OCI-LY3 (cell line): ENCODE data around the gene ESYT2.

Source experiments
- H2AFZ ChIP-seq: fragments of 200-600, 300-600 bp; shearing (Covaris generic); 2 replicates; pipeline ENCODE4 v1.6.0; 2014; ENCODE audit warnings: antibody characterized with exemption, low read depth, low read length
- H3K27ac ChIP-seq: fragments of 200-600, 300-600 bp; sonication (generic); 2 replicates; pipeline ENCODE4 v1.5.1; 2014; ENCODE audit warnings: mild to moderate bottlenecking, low read length, moderate library complexity, mixed read lengths
- H3K27me3 ChIP-seq: fragments of 200-600, 300-600 bp; sonication (generic); 2 replicates; pipeline ENCODE4 v1.6.1; 2014; ENCODE audit warnings: low read depth, low read length, mixed read lengths
- H3K36me3 ChIP-seq: fragments of 200-600, 300-600 bp; sonication (generic); replicated peaks from 2 replicates; pipeline ENCODE3; 2014; ENCODE audit warnings: low read depth, low read length, mixed read lengths
- H3K4me1 ChIP-seq: fragments of 300-600, 200-600 bp; sonication (generic); 2 replicates; pipeline ENCODE4 v1.6.1; 2014; ENCODE audit warnings: low read length, mixed read lengths
- H3K4me2 ChIP-seq: fragments of 200-600, 300-600 bp; sonication (generic); 2 replicates; pipeline ENCODE4 v1.6.1; 2014; ENCODE audit warnings: low read length, mixed read lengths
- H3K4me3 ChIP-seq: fragments of 300-600, 200-600 bp; sonication (generic); 2 replicates; pipeline ENCODE4 v1.5.1; 2014; ENCODE audit warnings: antibody characterized with exemption, mild to moderate bottlenecking, low read length, moderate library complexity
- H3K79me2 ChIP-seq: fragments of 300-600, 200-600 bp; shearing (Covaris generic); 2 replicates; pipeline ENCODE4 v1.6.1; 2014; ENCODE audit warnings: mild to moderate bottlenecking, low read length, mixed read lengths
- H3K9ac ChIP-seq: fragments of 300-600, 200-600 bp; shearing (Covaris generic); 2 replicates; pipeline ENCODE4 v1.6.0; 2014; ENCODE audit warnings: mild to moderate bottlenecking, low read length, moderate library complexity
- H3K9me3 ChIP-seq: fragments of 200-600, 300-600 bp; shearing (Covaris generic); 2 replicates; pipeline ENCODE4 v1.6.1; 2014; ENCODE audit warnings: low read length, mixed read lengths; ENCODE audit not compliant: insufficient read depth
- H4K20me1 ChIP-seq: fragments of 200-600, 300-600 bp; sonication (generic); 2 replicates; pipeline ENCODE4 v1.6.1; 2016; ENCODE audit warnings: low read length, mixed read lengths; ENCODE audit not compliant: insufficient read depth
- CTCF ChIP-seq: fragments of 200-600, 300-600 bp; sonication (generic); IDR thresholded peaks from 2 replicates; pipeline ENCODE4 v1.5.1; 2014; ENCODE audit warnings: antibody characterized with exemption, low read length, low read depth
- EZH2phosphoT487 ChIP-seq: fragments of 200-600 bp; shearing (Covaris generic); IDR thresholded peaks from 2 replicates; pipeline ENCODE4 v1.6.1; 2018; ENCODE audit warnings: antibody characterized with exemption, mixed run types, low read depth

The ESYT2 gene

DNA sequence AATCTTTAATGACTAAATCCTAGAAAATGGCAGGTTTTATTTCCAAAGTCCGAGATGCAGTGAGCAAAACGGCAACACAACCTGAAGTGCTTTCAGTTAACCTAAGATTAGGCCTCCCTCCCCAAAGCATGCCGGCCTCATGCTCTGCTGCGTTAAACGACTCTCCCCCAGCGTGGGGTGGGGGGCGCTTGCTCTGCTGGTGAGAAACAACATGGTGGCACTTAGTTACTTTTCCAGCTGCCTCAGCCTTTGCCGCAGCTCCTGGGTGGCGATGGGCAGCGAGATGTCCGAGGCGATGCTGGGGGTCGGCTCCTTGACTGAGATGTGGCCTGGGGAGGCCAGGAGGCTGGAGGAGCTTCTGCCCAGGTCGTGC is 88.0 kb downstream of the ESYT2 start:
- Histone ChIP-seq H3K9me3 (no peaks in the 10 kb centered on the region), H3K36me3 (peaks cover 16% of the 10 kb centered on the region), H4K20me1 (no peaks in the 10 kb centered on the region), H3K9ac (no peak overlapping the region), H3K27ac (no peak overlapping the region), H3K4me3 (no peak overlapping the region), H3K4me1 (no peaks in the 10 kb centered on the region), H3K79me2 (no peaks in the 10 kb centered on the region), H3K4me2 (no peak overlapping the region), H2AFZ (no peak overlapping the region), H3K27me3 (no peaks in the 10 kb centered on the region)
- TF ChIP-seq CTCF = no peak
- no peak for TF ChIP-seq EZH2phosphoT487

- Histone ChIP-seq H3K4me2 (no peak overlapping the region), H3K4me1 (no peaks in the 10 kb centered on the region), H3K36me3 (peaks cover 16% of the 10 kb centered on the region), H3K27ac (no peak overlapping the region), H3K79me2 (no peaks in the 10 kb centered on the region), H3K4me3 (no peak overlapping the region), H3K9me3 (no peaks in the 10 kb centered on the region), H3K27me3 (no peaks in the 10 kb centered on the region), H3K9ac (no peak overlapping the region), H4K20me1 (no peaks in the 10 kb centered on the region), H2AFZ (no peak overlapping the region)
- TF ChIP-seq CTCF (no peak), EZH2phosphoT487 (no peak)
Observed at GRCh38 chr7:158740657-158741293, 88.5 kb downstream of the ESYT2 start.

DNA sequence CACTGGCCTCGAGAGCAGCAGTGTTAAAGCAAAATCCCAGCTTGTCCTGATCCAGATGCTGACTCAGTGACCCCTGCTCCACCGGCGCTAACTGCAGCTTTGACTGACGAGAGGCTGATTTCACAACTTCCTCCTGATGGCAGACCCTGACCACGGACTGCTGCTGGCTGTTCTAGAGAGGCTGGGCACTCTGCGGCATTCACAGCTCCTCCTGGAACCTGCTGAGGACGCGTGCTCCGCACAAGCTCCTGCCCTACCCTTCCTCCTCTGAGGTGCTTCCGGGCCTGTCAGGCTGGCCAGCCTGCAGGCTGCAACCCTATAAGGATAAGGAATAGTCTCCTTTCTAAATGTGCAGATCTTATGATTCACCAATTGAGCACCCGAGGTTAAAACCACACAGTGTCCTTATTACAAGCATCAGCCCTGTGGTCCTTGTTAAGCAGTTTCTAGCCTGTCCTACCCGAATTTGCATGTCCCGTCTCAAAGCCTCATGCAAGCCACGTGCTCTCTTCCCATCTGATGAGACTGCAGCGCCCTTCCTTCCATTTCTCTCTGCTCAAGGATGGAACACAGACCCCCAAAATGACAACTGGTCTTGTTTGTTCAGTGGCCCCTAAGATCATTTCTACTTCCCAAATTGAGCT is 89.2 kb downstream of the ESYT2 start:
- Histone ChIP-seq H3K36me3 (peaks cover 16% of the 10 kb centered on the region), H3K27me3 (no peaks in the 10 kb centered on the region), H2AFZ (no peak overlapping the region), H3K27ac (no peak overlapping the region), H3K4me1 (no peaks in the 10 kb centered on the region), H3K9me3 (no peaks in the 10 kb centered on the region), H3K9ac (no peak overlapping the region), H4K20me1 (no peaks in the 10 kb centered on the region), H3K79me2 (no peaks in the 10 kb centered on the region), H3K4me2 (no peak overlapping the region), H3K4me3 (no peak overlapping the region)
- TF ChIP-seq EZH2phosphoT487 = no peak
- no peak for TF ChIP-seq CTCF

DNA sequence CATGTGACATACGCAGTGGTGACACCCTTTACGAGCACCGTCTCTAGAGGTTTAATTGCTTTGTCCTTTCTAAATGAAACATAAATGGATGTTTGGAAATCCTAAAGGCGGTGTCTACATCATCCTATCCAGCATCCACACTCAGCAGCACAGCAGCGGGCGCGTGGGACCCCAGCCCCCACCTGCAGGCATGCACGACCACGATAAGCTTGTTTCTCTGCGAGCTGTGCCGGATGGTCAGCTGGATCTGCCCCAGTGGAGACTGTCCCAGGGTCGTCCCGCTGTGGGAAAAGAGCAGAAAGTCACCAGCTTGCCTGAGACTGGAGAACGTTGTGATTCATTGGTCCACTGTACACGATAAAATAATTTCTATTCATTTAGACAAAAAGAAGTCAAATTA is 90.5 kb downstream of the ESYT2 start:
- no peaks in the 10 kb centered on the region for H3K79me2 ChIP-seq
- H3K4me1 ChIP-seq = no peaks in the 10 kb centered on the region
- no peak overlapping the region for H3K4me2 ChIP-seq
- peaks cover 16% of the 10 kb centered on the region for H3K36me3 ChIP-seq
- H4K20me1 ChIP-seq = no peaks in the 10 kb centered on the region
- H3K9ac ChIP-seq = no peak overlapping the region
- no peak overlapping the region for H3K27ac ChIP-seq
- H3K4me3 ChIP-seq = no peak overlapping the region
- no peaks in the 10 kb centered on the region for H3K27me3 ChIP-seq
- H2AFZ ChIP-seq = no peak overlapping the region
- TF ChIP-seq CTCF (no peak), EZH2phosphoT487 (no peak)
- no peaks in the 10 kb centered on the region for H3K9me3 ChIP-seq
